Liver (tissue), 3 donors: Measurements from ENCODE around the gene KRTAP12-1.

Experiments
- ATF3 ChIP-seq: IDR thresholded peaks from 2 replicates; pipeline ENCODE4 v1.6.1; 2016; ENCODE audit warnings: antibody characterized with exemption
- CTCF ChIP-seq: fragments of 150-350 bp; IDR thresholded peaks from 2 replicates; pipeline ENCODE4 v1.5.1; 2017; ENCODE audit warnings: improper control_type of control experiment, low read depth, low read length; ENCODE audit not compliant: missing input control
- HNF4A ChIP-seq, 2 donors: conservative IDR thresholded peaks; 2 replicates each; pipeline ENCODE4 v1.6.1; 2016; ENCODE audit warnings: antibody characterized with exemption in 2 of 2, mild to moderate bottlenecking in 2 of 2
- MAX ChIP-seq: IDR thresholded peaks from 2 replicates; pipeline ENCODE4 v1.6.1; 2016; ENCODE audit warnings: antibody characterized with exemption
- RAD21 ChIP-seq, 2 donors: IDR thresholded peaks; 2 replicates each; pipeline ENCODE4 v1.6.1; 2016; ENCODE audit warnings: antibody characterized with exemption in 2 of 2, mild to moderate bottlenecking in 2 of 2
- RXRA ChIP-seq, 2 donors: IDR thresholded peaks; 2 replicates each; pipeline ENCODE4 v1.6.1; 2017 to 2018; ENCODE audit warnings: antibody characterized with exemption in 2 of 2, mild to moderate bottlenecking in 1 of 2
- TAF1 ChIP-seq: conservative IDR thresholded peaks from 2 replicates; pipeline ENCODE4 v1.6.1; 2016; ENCODE audit warnings: antibody characterized with exemption, mild to moderate bottlenecking
- ZBTB33 ChIP-seq: IDR thresholded peaks from 2 replicates; pipeline ENCODE4 v1.6.1; 2016; ENCODE audit warnings: antibody characterized with exemption
- donor health status: healthy.
- donor health status: healthy.

GRCh38 chr21:44632067-44632466 is 49.9 kb downstream of the KRTAP12-1 start:
- no peak for TF ChIP-seq CTCF
- TF ChIP-seq TAF1, result no peak
- TF ChIP-seq ZBTB33, result no peak
- TF ChIP-seq MAX, result no peak
- no peak for TF ChIP-seq ATF3
- TF ChIP-seq HNF4A (conservative IDR thresholded peaks at IDR 0.05), result no peak
- no peak for TF ChIP-seq RXRA (IDR thresholded peaks at IDR 0.05)
- TF ChIP-seq RAD21 (IDR thresholded peaks at IDR 0.05), result no peak
